Suppressor macrophage treated with lipopolysaccharide for 4 hours (primary cell): ENCODE measurements around the gene PKIB.
"Not testable (repeated sequence)": the region's sequence is repeated elsewhere in the genome, so short reads cannot be mapped to it uniquely, and the experiment has no call there.

Experiments
- DNase-seq: peaks from one replicate; pipeline ENCODE4 v3.0.0-alpha.2; 2020

PKIB gene

DNA sequence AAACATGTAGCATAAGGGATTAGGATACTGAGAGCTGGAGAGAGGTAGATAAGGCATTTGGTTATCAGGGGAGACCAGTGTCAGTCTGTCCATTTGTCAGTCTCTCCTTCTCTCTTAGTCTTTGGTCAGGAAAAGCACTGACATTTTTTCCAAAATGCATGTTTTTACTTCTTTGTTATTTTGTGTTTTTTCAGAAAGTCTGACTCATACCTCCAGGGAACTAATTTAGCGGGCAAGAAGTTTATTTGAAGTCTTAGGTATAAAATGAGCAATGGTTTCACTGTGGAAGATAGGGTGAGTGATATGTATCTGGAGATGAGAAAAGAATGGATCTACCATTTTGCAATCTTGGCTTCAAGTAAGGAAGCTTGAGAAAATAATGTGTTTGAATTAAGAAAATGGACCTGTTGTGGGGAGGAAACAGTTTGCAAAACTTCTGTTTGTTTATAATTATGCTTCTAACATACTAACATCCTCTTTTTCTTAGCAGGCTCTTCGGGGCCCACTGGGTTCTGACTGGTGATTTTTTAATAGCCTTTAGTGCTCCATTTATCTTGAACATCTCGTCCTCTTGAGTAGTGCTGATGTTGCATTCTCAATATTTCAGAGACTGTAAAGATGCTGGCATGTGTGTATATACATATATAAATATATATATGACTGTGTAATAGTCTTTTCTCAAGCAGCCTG, 102.4 kb downstream of the PKIB start:
- no peak for DNase-seq

DNA sequence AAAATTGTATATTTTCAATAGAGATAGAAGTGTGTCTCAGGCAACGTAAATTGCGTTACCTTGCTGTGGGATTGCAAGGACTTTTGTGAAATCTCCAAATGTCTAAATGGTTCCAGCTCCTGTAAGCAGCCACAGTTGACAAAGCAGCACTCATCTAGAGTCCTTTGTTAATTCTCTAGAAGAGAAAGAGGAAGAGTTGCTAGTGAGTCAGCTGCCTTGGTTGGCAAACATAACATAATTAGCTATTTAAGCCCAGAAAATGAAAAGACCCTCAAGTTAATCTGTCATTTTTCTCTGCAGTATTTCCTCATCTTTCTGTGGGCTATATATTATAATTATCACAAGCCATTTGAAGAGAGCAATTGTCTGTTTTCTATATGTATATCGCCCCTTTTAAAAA, 102.9 kb downstream of the PKIB start:
- peak; percentile 82 for DNase-seq

DNA sequence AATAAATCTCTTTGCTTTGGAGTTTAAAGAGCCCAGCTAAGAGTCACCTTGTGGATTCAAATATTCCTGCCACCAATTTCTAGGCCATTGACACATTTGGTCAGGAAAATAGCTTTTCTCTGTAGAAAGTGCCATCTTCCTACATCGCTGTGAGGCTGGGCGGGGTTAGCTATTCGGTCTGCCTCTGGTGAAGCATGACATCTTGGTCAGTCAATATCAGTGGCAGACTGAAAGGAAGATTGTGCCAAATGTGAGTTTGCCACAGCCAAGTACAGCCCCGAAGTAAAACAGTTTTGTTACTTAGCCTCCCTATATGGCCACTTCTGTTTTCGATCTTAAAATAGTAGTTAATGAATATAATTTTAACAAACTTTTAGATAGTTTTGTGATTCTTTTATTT, 103.9 kb downstream of the PKIB start:
- DNase-seq: no peak

DNA sequence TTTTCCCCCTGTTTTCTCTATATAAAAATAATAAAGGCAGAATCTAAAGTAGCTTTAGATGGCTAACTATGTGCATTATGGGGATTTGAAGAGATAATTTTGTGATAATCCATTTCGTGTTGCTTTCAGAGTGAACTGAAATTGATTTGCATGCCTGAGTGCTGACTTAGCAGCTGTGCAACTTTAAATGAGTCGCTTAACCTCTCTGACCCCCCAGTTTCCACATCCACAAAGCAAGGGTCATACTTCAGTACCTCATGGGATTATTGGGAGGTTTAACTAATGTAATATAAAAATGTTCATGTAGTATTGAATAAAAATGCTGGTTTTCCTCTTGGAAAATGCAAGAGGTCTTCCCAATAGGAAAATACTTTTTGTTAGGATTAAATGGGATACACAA, 105.5 kb downstream of the PKIB start:
- no peak for DNase-seq

DNA sequence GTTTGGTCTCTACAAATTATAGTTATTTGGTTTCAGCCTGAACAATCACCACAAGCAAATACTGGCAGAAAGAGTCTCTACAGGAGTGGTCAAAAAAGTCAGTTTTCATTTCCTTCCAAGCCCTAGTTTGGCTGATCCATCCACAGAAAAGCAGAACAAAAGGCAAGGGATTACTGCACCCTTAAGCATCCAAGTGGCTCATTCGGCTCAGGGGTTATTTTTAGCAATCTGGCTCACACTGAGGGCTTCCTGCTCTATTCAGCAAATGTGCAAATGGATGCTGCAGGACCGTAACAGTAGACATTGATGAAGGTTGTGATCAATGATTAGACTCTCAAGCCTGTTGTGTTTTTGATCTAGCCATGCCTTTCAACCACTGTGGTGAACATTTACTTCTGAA, 107.1 kb downstream of the PKIB start:
- peak; percentile 84 for DNase-seq

DNA sequence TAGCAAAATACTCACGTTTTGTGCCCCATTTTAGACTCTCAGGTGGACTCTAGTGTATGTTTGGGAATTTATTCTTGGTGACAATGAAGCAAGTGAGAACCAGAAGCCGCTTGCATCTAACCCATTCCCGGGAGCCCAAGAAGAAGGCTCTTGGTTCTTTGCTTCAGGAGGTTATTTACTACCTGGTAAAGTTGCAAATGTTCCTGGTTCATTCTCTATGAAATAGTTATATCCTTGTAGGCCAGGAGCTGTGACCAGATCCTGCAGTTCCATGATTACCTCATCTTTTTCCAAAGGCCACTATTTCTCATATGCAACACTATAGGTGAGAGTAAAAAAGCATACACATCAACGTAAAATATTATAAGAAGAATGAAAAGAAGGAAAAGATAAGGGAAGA, 108.4 kb downstream of the PKIB start:
- no peak for DNase-seq

DNA sequence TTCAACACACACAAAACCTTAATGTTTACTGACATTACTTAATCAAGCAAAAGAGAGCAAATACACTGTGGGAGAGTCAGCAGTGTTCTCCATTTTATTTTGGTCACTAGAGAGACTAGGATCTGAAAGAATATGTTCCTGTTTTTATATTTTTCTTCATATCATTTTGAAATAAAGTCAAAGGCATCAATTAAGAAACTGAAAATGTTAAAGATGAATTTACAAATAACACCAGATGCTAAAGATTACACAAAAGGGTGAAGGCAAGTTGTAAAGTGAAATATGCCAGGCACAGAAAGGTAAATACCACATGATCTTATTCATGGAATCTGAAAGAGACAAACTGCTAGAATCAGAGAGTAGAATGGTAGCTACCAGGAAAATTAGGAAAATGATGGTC, 109.0 kb downstream of the PKIB start:
- peak; percentile 27 for DNase-seq

DNA sequence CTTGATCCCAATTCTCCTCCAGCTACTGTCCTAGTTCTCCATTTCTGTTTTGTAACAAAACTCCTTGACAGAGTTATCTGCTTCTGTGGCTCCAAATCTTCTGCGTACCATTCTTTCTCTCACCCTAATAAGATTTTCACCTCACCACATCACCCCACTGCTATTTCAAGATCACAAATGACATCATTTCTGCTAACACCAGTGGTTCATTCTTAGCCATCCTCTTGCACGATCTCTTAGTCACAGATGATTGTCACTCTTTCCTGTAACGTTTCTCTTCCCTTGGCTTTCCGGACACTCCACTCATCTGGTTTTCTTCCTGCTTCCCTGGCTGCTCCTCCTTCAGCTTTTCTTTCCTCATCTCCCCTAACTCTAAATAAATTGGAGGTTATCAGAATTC, 112.5 kb downstream of the PKIB start:
- peak; percentile 76 for DNase-seq

DNA sequence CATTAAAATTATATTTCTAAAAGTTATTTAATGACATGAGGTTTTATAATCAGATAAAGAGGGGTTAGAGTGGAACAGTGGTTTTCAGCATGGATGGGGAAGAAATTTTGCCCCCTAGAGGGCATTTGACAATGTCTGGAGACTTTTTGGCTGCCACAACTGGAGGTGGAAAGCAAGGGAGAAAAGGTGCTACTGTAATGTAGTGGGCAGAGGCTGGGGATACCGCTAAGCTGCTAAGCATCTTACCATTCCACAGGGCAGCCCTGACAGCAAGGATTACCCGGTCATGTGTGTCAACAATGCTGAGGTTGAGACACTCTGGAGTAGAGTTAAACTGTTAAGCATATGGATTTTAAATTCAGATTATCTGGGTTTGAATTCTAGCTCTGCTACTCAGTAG, 116.4 kb downstream of the PKIB start:
- DNase-seq: peak; percentile 54

DNA sequence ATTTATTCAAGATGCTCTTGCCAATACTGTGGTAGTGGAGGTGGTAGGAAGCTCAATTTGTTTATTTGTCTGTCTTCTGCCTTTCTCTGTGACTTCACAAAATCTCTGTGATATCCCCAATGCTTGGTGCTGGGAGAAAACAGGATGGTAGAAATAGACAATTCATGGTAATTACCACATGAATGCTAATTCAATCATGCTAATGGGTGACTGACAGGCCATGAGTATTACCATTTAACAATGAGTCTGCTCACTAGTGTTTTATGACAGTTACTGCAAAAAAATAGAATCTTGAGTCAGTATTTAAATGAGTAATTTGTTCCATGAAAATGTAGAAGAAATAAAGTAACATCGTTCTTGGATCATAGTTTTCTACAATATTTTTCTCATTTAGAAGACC, 117.0 kb downstream of the PKIB start:
- DNase-seq: no peak

DNA sequence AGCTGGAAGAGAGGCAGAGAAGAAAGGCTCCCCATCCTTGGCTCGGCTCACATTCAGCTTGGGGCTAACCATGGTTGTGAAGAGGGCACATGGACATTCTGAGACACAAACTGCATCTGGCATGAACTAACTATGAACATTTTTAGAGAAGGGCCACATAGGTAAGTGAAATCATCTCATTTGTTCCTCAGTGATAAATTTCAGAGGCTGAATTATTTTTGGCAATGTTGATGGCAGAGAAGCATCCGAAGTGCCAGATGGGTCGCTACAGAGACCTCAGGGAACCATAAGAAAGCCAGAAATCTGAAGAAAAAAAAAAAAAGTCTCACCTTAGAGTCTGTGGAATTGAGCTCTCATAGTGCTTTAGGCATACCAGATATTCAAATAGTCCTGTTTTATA, 120.1 kb downstream of the PKIB start:
- DNase-seq: no peak

DNA sequence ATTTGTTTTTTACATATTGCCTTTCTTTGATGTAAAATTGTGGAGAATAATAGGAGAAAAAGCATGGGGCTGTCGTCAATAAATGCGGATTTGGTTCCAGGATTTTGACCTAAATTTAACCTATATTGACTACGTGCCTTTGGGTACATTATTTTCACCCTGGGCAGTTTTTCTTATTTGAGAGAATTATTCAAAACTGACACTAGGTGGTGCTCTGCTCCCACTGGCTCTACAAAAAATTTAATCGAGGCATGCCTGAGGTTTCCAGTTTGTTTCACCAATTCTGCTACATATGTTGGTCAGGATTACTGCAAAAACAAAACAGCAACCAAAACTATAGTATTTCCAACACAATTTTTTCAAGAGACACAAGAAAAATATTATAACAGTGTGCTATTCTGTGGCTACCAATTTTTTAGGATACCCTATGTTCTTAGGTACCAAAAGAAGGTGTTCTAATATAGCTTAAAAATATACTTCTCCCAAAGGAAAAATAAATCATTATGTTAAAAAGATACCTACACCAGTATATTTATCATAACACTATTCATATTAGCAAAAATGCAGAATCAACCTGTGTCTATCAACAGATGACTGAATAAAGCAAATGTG, 120.7 kb downstream of the PKIB start:
- DNase-seq: peak; percentile 61

DNA sequence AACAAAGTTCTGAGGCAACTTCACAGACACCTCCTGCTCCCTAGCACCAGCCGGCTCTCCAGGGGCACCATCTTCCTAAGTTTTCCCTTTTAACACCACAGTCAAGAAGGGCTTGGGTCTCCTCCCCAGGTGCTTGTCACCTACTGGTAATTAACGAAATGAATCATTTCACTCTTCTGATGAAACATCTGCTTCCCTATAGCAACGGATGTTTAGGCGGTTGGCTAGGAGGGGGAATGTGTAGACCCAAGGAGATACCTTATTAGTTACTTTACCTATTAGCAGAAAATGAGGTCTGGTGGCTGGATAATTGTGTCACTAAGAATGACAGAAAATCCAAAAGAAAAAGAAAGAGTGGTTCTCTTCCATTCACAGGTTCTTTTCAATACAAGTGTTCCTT, 123.1 kb downstream of the PKIB start:
- no peak for DNase-seq

DNA sequence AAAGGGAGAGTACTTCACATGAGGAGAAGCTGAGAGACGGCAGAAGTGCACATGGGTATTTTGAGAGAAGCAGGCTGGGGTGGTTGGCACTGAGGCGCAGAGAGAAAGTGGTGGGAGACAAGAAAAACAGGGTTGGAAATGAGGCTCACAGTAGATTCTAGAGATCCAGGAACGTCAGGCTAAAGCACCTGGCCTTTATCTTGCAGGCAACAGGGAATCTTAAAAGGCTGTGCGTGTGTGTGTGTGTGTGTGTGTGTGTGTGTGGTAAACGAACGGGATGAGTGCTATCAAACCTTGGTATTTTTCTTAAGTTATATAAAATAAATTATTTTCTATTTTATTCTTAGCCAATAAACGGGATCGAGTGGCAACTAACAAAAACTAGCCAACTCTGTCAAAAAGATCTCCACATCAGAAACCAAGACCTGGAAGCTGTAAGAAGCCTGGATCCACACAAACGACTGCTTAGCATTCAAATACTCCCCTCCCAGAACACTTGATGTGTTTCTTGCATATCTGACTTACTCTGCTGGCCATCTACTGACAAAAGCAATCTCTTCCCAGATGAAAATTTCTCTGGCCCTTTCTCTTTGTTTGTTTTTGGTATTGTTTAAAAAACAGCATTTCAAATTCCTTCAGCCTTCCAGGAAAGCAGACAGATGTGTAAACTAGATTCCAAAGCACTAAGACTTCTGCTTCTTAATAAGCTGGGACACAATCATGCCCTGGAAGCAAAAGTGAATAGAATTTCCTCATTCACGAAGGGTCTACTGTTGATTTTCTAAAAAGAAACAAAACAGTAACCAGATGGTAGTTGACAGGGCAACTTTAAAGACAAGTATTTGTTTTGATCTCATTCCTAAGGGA, 124.6 kb downstream of the PKIB start:
- DNase-seq: no peak

DNA sequence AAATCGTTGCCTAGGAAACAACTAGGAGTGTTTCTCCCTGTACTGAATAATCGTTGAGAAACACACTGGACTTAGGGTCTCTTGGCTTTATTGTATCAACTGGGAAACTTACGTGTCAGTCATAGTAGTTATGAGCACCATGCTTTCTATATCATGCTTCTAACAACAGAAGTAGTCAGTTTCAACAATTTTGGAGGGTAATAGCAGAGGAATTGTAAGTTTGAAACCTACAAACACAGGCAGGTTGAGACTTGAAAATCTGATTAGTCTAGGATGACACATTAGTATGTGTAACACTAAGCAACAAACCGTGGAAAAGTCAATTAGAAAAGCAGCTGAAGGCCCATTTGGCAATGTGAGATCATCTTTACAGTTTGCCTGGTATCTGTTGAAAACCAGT, 125.4 kb downstream of the PKIB start:
- no peak for DNase-seq

DNA sequence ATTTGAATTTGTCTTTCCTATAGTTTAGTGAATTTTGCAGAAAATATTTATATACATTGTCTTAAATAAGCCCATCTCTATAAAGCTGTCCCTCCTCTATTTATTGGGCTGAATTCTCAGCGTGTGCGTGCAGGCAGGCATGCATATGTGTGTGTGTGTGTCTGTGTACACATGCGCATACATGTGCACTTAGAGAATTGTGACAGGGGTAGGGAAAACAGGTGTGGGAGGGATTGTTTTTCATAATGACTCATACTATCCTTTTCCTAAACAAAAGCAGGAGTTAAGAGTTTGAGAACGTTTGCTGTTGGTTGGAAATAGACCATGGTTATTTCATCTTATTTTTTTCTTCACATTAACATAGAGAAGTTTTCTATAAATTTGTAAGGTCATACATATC, 126.0 kb downstream of the PKIB start:
- no peak for DNase-seq

DNA sequence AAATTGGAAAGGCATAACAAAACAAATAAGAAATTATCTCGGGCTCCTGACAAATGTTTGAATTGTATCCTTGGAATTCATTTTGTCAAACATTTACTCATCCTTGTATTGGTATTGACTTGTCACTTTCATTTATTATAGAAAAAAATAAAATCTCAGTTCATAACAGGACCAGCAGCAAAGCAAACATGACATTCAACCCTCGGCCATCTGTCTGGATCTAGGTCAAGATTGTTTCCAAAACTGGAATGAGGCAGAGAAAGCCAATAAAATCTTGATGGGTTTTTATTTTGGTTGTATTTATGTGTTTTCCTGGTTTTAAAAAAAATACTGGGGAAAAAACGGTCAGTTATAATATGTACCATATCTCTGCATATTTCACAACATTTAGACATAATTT, 126.4 kb downstream of the PKIB start:
- no peak for DNase-seq

DNA sequence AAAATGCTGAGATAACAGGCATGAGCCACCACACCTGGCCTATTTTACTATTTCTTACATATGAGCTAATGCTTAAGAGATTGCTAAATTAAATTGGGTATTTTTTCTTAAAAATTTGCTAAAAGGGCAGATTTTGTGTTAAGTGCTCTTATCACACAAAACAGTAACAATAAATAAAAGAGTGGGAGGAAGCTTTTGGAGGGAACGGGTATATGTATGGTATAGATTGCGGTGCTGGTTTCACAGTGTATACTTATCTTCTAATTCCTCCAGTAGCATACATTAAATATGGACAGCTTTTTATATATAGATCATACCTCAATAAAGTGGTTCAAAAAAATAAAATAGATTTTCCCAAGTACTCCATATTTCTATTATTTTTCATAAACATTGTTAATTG, 129.9 kb downstream of the PKIB start:
- DNase-seq: no peak

DNA sequence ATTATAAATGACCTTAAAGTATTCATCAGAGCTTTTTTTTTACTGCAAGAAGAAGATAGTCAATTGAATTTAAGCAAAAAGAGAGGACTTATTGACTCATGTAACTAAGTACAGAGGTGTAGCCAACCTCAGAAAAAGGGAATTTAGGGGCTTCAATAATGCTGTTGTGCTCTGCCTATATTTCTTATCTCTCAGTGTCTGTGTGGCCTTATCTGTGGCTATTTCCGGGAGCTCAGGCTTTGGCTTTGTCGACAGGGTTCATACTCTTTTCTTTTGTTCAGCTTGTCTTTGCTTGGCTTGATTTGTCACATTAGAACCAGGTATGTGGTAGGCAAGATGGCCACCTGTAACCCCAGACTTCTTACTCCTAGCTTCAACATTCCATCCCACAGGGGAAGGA, 130.7 kb downstream of the PKIB start:
- no peak for DNase-seq

DNA sequence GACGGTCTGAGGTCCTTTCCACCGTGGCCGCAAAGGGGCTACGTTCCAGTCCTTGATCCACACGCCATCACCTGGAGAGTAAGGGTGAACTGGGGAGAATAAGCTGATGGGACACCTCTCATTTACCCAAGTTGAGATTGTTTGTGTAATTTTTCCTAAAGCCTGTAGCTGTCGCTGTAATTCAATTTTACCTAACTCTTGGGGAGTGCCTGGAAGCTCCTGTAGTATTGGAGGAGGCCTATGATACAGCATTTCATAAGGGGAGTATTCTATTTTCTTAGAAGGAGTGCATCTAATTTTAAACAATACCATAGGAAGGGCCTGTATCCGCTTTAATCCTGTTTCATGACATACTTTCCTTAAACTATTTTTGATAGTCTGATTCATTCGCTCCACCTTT, 134.0 kb downstream of the PKIB start:
- not testable (repeated sequence) for DNase-seq

DNA sequence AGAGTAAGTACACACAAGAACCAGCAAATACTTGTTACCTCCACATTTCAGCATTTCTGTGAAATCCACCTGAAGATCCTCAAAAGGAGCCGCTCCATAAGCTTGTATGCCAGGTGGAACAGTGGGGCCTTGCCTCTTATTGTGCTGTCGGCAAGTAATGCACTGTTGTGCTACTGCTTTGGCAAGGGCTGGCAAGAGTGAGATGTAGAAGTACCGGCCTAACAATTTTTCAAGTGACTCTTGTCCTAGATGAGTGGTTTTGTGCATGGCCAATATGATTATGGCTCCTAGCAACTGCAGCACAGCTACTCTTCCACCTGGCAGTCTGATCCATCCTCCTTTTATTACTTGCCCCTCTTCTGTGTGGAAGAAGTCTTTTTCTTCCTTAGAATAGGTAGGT, 134.7 kb downstream of the PKIB start:
- not testable (repeated sequence) for DNase-seq

DNA sequence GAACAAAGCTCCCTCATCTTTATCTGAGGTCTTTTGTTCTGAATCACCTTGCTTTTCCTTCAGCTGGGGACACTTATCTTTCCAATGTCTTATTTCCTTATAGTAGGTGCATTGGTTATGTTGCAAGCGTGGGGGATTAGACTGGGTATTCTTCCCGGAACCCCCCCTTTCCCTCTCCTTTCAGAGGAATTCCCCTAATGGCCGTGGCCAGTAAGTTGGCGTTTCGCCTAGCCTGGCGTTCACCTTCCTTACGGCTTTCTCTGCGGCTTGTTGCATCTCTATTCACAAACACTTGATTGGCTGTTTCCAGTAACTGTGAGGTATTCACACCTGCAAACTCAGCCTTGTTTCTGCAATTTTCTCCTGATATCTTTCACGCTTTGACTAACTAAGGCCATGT, 136.5 kb downstream of the PKIB start:
- DNase-seq: no peak

DNA sequence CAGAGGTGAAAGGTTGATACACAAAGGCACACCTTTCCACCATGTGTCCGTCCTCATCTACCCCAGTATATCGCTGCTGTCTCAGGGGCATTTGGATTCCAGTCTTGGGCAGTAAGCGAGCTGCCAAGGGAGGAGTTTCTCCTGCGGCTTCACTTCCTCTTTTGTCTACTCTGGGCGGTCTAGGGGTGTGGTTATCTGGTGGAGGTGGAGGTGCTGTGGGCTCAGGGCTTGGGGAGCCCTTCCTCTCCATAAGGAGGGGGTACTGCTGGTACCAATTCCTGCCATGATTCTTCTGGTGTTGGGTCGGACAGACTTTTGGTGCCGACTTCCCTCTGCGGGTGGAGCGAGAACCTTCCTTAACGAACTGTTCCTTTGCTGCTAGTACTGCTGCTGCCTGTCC, 137.4 kb downstream of the PKIB start:
- peak; percentile 41 for DNase-seq

DNA sequence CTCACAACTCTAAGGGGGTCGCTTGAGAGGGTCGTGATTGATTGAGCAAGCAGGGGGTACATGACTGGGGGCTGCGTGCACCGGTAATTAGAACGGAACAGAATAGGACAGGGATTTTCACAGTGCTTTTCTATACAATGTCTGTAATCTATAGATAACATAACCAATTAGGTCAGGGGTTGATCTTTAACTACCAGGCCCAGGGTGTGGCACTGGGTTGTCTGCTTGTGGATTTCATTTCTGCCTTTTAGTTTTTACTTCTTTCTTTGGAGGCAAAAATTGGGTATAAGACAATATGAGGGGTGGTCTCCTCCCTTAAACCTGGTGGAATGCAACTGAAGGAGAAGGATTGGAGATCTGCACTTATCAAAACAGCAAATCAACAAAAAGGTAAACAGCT, 138.7 kb downstream of the PKIB start:
- not testable (repeated sequence) for DNase-seq
